Parathyroid adenoma (tissue), 2 donors: ENCODE data around the gene FOXI1.

Experiments used
- H2AFZ ChIP-seq: fragments of 300-600 bp; sonication (generic); one replicate; pipeline ENCODE4 v1.7.0; 2017; ENCODE audit warnings: antibody characterized with exemption, mild to moderate bottlenecking
- H3K27ac ChIP-seq: fragments of 300-600 bp; sonication (generic); one replicate; pipeline ENCODE4 v1.7.0; 2017
- H3K27me3 ChIP-seq: fragments of 300-600 bp; sonication (generic); one replicate; pipeline ENCODE4 v1.7.0; 2017; ENCODE audit warnings: low read length; ENCODE audit not compliant: control insufficient read depth, insufficient read depth
- H3K36me3 ChIP-seq: fragments of 300-600 bp; sonication (generic); one replicate; pipeline ENCODE4 v1.7.0; 2017; ENCODE audit warnings: low read length; ENCODE audit not compliant: control insufficient read depth, insufficient read depth
- H3K4me1 ChIP-seq: fragments of 300-600 bp; sonication (generic); one replicate; pipeline ENCODE4 v1.7.0; 2017; ENCODE audit warnings: control low read depth
- H3K4me2 ChIP-seq: fragments of 300-600 bp; sonication (generic); one replicate; pipeline ENCODE4 v1.7.0; 2017; ENCODE audit warnings: low read length
- H3K4me3 ChIP-seq: fragments of 300-600 bp; sonication (generic); one replicate; pipeline ENCODE4 v1.7.0; 2017; ENCODE audit warnings: low read depth, low read length
- H3K79me2 ChIP-seq: fragments of 300-600 bp; sonication (generic); one replicate; pipeline ENCODE4 v1.7.0; 2017; ENCODE audit warnings: control low read depth
- H3K9ac ChIP-seq: fragments of 300-600 bp; sonication (generic); one replicate; pipeline ENCODE4 v1.7.0; 2017; ENCODE audit warnings: mild to moderate bottlenecking
- H3K9me3 ChIP-seq: fragments of 300-600 bp; sonication (generic); one replicate; pipeline ENCODE4 v1.7.0; 2017; ENCODE audit warnings: low read length; ENCODE audit not compliant: control insufficient read depth
- TF ChIP-seq, protein P1 (sequence below): fragments of 300-600 bp; sonication (generic); IDR thresholded peaks from one replicate; pipeline ENCODE4 v1.7.0; 2017; ENCODE audit warnings: antibody characterized with exemption, mild to moderate bottlenecking
- donor health status: primary hyperparathyroidism.

FOXI1 gene

DNA sequence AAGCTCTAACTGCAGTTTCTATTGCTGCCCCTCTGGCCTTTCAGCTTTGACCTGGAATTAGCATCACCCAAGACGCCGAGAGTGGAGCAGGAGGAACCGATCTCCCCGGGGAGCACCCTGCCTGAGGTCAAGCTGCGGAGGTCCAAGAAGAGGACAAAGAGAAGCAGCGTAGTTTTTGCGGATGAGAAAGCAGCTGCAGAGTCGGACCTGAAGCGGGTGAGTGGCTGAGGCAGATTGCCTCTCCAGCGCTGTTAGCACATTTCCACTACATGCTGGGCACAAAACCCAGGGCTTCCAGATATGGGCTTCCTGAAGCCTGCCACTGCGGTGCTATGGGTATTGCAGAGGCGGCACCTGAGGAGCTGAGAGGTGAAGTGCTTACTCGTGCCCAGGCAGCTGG is 26.8 kb upstream of the FOXI1 start:
- Histone ChIP-seq H3K4me2 (no peak overlapping the region), H3K9me3 (no peaks in the 10 kb centered on the region), H3K9ac (no peak overlapping the region), H3K36me3 (no peaks in the 10 kb centered on the region), H3K4me1 (no peaks in the 10 kb centered on the region), H2AFZ (no peak overlapping the region), H3K79me2 (no peaks in the 10 kb centered on the region), H3K27me3 (no peaks in the 10 kb centered on the region), H3K27ac (no peak overlapping the region), H3K4me3 (no peak overlapping the region)
- TF ChIP-seq, protein P1, sequence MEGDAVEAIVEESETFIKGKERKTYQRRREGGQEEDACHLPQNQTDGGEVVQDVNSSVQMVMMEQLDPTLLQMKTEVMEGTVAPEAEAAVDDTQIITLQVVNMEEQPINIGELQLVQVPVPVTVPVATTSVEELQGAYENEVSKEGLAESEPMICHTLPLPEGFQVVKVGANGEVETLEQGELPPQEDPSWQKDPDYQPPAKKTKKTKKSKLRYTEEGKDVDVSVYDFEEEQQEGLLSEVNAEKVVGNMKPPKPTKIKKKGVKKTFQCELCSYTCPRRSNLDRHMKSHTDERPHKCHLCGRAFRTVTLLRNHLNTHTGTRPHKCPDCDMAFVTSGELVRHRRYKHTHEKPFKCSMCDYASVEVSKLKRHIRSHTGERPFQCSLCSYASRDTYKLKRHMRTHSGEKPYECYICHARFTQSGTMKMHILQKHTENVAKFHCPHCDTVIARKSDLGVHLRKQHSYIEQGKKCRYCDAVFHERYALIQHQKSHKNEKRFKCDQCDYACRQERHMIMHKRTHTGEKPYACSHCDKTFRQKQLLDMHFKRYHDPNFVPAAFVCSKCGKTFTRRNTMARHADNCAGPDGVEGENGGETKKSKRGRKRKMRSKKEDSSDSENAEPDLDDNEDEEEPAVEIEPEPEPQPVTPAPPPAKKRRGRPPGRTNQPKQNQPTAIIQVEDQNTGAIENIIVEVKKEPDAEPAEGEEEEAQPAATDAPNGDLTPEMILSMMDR: no peak

DNA sequence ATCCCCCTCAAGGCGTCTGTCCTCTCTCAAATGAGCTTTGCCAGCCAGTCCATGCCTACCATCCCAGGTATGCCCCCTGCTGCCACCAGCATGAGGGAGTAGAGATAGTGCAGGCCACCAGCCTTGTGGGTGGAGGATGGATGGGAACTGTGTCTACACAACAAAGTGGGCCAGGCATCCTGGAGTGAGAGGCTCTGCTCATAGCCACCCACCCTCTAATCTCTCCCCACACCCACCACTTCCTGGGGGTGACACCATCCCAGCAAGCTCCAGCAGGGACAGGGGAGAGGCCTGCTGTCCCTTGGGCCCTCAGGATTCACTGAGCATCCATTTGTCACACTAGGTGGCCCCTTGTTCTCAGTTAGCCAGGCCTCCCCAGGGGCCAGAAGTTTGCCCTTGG is 25.5 kb upstream of the FOXI1 start:
- TF ChIP-seq, protein P1: no peak
- H3K9me3 ChIP-seq: no peaks in the 10 kb centered on the region

DNA sequence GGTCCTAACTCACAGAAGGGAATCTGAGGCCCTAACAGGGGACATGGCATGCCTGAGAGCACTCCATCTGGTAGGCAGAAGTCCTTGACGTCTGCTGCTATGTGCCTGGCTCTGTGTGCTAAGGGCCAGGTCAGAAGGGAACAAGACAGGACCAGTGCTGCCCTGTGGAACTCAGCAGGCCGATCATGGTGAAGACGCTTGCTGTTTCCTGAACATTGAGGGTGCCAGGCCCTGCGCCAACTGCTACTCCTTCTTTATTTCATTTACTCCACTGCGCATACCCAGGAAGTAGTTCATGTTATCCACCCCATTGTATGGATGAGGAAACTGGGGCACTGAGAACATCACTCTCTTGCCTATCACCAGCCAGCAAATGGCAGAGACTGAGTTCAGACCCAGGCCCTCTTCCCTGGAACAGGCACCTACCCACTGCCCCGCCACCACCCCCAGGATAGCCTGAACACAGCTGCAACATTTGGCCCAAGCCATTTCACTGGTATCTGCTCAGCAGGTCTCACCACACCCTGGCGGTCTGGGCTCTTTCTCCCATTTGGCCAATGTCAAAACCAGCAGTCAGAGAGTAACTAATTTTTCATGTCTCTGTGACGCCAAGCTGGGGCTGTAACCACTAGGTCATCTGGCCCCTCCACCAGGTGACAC is 24.8 kb upstream of the FOXI1 start:
- no peaks in the 10 kb centered on the region for H3K79me2 ChIP-seq
- no peak overlapping the region for H3K4me3 ChIP-seq
- H3K27me3 ChIP-seq: no peaks in the 10 kb centered on the region
- no peak overlapping the region for H3K9ac ChIP-seq
- H3K27ac ChIP-seq: no peak overlapping the region
- H3K4me1 ChIP-seq: no peaks in the 10 kb centered on the region
- TF ChIP-seq, protein P1: no peak
- H3K4me2 ChIP-seq: no peak overlapping the region
- no peaks in the 10 kb centered on the region for H3K36me3 ChIP-seq
- H3K9me3 ChIP-seq: no peaks in the 10 kb centered on the region
- no peak overlapping the region for H2AFZ ChIP-seq

More for the DNA sequence above, 25.5 kb upstream of the FOXI1 start:
- no peak overlapping the region for H3K4me3 ChIP-seq
- H3K79me2 ChIP-seq: no peaks in the 10 kb centered on the region
- no peak overlapping the region for H2AFZ ChIP-seq
- no peaks in the 10 kb centered on the region for H3K36me3 ChIP-seq
- H3K9ac ChIP-seq: no peak overlapping the region
- no peaks in the 10 kb centered on the region for H3K4me1 ChIP-seq
- H3K27me3 ChIP-seq: no peaks in the 10 kb centered on the region
- no peak overlapping the region for H3K4me2 ChIP-seq
- H3K27ac ChIP-seq: no peak overlapping the region

DNA sequence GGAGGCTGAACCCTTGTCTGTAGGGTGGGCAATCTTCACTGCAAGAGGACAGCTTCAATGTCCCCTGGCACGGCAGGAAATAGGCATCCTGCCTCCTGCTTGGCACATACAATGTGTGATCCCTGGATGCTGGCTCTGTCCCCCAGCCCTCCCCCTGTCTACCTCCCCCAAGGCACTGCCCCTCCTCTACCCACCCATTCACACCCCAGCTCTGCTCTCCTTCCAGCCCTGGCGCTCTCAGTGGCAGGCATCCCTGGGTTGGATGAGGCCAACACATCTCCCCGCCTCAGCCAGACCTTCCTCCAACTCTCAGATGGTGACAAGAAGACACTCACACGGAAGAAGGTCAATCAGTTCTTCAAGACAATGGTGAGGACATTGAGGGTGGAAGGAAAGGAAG is 24.1 kb upstream of the FOXI1 start:
- Histone ChIP-seq H3K79me2 (no peaks in the 10 kb centered on the region), H3K27ac (no peak overlapping the region), H2AFZ (no peak overlapping the region), H3K27me3 (no peaks in the 10 kb centered on the region), H3K9me3 (no peaks in the 10 kb centered on the region), H3K4me3 (no peak overlapping the region), H3K9ac (no peak overlapping the region), H3K36me3 (no peaks in the 10 kb centered on the region), H3K4me2 (no peak overlapping the region), H3K4me1 (no peaks in the 10 kb centered on the region)
- TF ChIP-seq, protein P1: no peak

DNA sequence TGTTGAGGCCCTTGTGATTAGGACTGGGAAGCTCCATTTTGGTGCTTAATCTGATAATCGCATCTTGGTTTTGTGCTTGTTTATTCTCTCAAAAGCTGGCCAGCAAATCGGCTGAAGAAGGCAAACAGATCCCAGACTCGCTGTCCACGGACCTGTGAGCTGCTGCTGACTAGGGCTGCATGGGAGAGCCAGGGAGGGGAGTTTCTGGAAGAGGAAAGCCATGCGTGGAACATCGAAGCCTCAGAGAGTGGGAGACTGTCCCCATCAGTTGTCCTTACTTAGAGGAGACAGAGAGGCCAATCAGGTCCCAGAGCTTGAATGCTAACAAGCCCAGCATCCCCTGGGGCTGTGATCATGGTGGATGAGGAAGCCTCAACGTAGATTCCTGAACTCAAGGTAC is 23.0 kb upstream of the FOXI1 start:
- Histone ChIP-seq H3K27ac (no peak overlapping the region), H3K9me3 (no peaks in the 10 kb centered on the region), H3K36me3 (no peaks in the 10 kb centered on the region), H3K27me3 (no peaks in the 10 kb centered on the region), H3K4me2 (no peak overlapping the region), H3K4me1 (no peaks in the 10 kb centered on the region), H3K9ac (no peak overlapping the region), H3K79me2 (no peaks in the 10 kb centered on the region), H2AFZ (no peak overlapping the region), H3K4me3 (no peak overlapping the region)
- TF ChIP-seq, protein P1: no peak
